SK-N-SH (cell line): ENCODE results near the gene GNA15. TPM values are rescaled to one million over a fixed set of nuclear protein-coding genes. Genes with fewer than 3 reads are reported as not detected.

Experiments used
- CTCF ChIA-PET: fragments of 300-600, 350-600 bp; formaldehyde crosslinking; extraction: SDS; loops from one replicate; lab custom pipeline; 2021; lab: Yijun Ruan, JAX
- POLR2A ChIA-PET: fragments of 350-600 bp; sonication (Branson Sonifier 250); formaldehyde crosslinking; extraction: SDS; loops from one replicate; lab custom pipeline; 2020; ENCODE audit warnings: antibody characterized with exemption, inconsistent platforms; lab: Yijun Ruan, JAX
- DNase-seq: peaks from one replicate; pipeline ENCODE4 v3.0.0; 2012
- H2AFZ ChIP-seq: fragments of 200-600 bp; sonication (generic); 2 replicates; pipeline ENCODE4 v1.8.1; 2016; ENCODE audit warnings: antibody characterized with exemption, mild to moderate bottlenecking, low read depth
- H3F3A ChIP-seq: fragments of 200-600 bp; sonication (generic); replicated peaks from 2 replicates; pipeline ENCODE3; 2016; ENCODE audit warnings: antibody characterized with exemption, mild to moderate bottlenecking; ENCODE audit not compliant: insufficient read depth
- H3K27ac ChIP-seq, 2 experiments: fragments of 200-500 bp in 1 of 2; fragments of 200-600 bp in 1 of 2; sonication (Bioruptor generic) in 1 of 2; sonication (generic), shearing (Covaris generic) in 1 of 2; 2 replicates each; pipeline versions ENCODE4 v1.5.1 to v1.6.1; 2014 to 2016; ENCODE audit warnings: low read depth in 2 of 2, inconsistent platforms in 1 of 2, low read length in 1 of 2, mild to moderate bottlenecking in 1 of 2, mixed read lengths in 1 of 2
- H3K27me3 ChIP-seq: fragments of 200-600 bp; sonication (generic), shearing (Covaris generic); 2 replicates; pipeline ENCODE4 v1.6.1; 2016; ENCODE audit warnings: mixed run types; ENCODE audit not compliant: insufficient read depth
- H3K36me3 ChIP-seq, 2 experiments: fragments of 200-500 bp in 1 of 2; fragments of 200-600 bp in 1 of 2; sonication (Bioruptor generic) in 1 of 2; sonication (generic) in 1 of 2; replicated peaks in 1 of 2; 2 replicates each; pipeline versions ENCODE3 to v1.5.1; 2014 to 2016; ENCODE audit warnings: low read length in 1 of 2, mild to moderate bottlenecking in 1 of 2; ENCODE audit not compliant: insufficient read depth in 2 of 2, control insufficient read depth in 1 of 2
- H3K4me1 ChIP-seq, 2 experiments: fragments of 200-500 bp in 1 of 2; fragments of 200-600 bp in 1 of 2; sonication (Bioruptor generic) in 1 of 2; sonication (generic), shearing (Covaris generic) in 1 of 2; 2 replicates each; pipeline versions ENCODE4 v1.5.1 to v1.6.1; 2014 to 2016; ENCODE audit warnings: low read depth in 1 of 2, low read length in 1 of 2, mixed run types in 1 of 2; ENCODE audit not compliant: insufficient read depth in 2 of 2, control insufficient read depth in 1 of 2
- H3K4me2 ChIP-seq: fragments of 200-600 bp; sonication (generic), shearing (Covaris generic); 2 replicates; pipeline ENCODE4 v1.6.1; 2017; ENCODE audit warnings: mixed run types
- H3K4me3 ChIP-seq, 2 experiments: fragments of 200-500 bp in 1 of 2; fragments of 200-600 bp in 1 of 2; sonication (Bioruptor generic) in 1 of 2; sonication (generic), shearing (Covaris generic) in 1 of 2; 2 replicates each; pipeline versions ENCODE4 v1.5.1 to v1.8.1; 2014 to 2016; ENCODE audit warnings: low read depth in 2 of 2, inconsistent platforms in 1 of 2, low read length in 1 of 2, mild to moderate bottlenecking in 1 of 2, mixed read lengths in 1 of 2, moderate library complexity in 1 of 2
- H3K79me2 ChIP-seq: fragments of 200-600 bp; sonication (generic); 2 replicates; pipeline ENCODE4 v1.8.1; 2017; ENCODE audit warnings: mild to moderate bottlenecking; ENCODE audit not compliant: insufficient read depth
- H3K9ac ChIP-seq: fragments of 200-600 bp; sonication (generic); 2 replicates; pipeline ENCODE4 v1.6.1; 2017; ENCODE audit warnings: mixed run types
- H3K9me2 ChIP-seq: fragments of 200-600 bp; sonication (generic); 2 replicates; pipeline ENCODE4 v1.6.1; 2017; ENCODE audit warnings: mixed run types
- H3K9me3 ChIP-seq: fragments of 200-600 bp; sonication (generic); 2 replicates; pipeline ENCODE4 v1.6.1; 2017; ENCODE audit warnings: mixed run types, mild to moderate bottlenecking, moderate library complexity
- H4K20me1 ChIP-seq: fragments of 200-600 bp; sonication (generic); 2 replicates; pipeline ENCODE4 v1.6.1; 2017; ENCODE audit warnings: mild to moderate bottlenecking, mixed run types; ENCODE audit not compliant: insufficient read depth
- CHD2 ChIP-seq: fragments of 150-350 bp; IDR thresholded peaks from 2 replicates; pipeline ENCODE4 v1.6.1; 2018; ENCODE audit warnings: low read length; ENCODE audit not compliant: partially characterized antibody
- EP300 ChIP-seq, 2 experiments: IDR thresholded peaks; 2 replicates each; pipeline versions ENCODE4 v1.4.0 to v1.6.1; 2012; ENCODE audit warnings: borderline replicate concordance in 1 of 2, low read depth in 1 of 2, low read length in 1 of 2
- EZH2phosphoT487 ChIP-seq: fragments of 200-600 bp; sonication (generic); IDR thresholded peaks from 2 replicates; pipeline ENCODE4 v1.6.1; 2017; ENCODE audit warnings: low read depth, mixed run types, mild to moderate bottlenecking, antibody characterized with exemption, moderate library complexity, borderline replicate concordance
- FOSL2 ChIP-seq: IDR thresholded peaks from 2 replicates; pipeline ENCODE4 v1.4.0; 2012; ENCODE audit warnings: low read depth, mild to moderate bottlenecking, moderate library complexity, borderline replicate concordance
- GABPA ChIP-seq: IDR thresholded peaks from 2 replicates; pipeline ENCODE4 v1.4.0; 2012; ENCODE audit warnings: low read depth, mild to moderate bottlenecking
- GATA2 ChIP-seq: sonication (generic); formaldehyde crosslinking; IDR thresholded peaks from 2 replicates; pipeline ENCODE4 v1.5.0; 2020; ENCODE audit warnings: mild to moderate bottlenecking, missing genetic modification reagents
- RCOR1 ChIP-seq: fragments of 150-350 bp; IDR thresholded peaks from 2 replicates; pipeline ENCODE4 v1.6.1; 2017; ENCODE audit warnings: antibody characterized with exemption, low read length
- RFX5 ChIP-seq: IDR thresholded peaks from 2 replicates; pipeline ENCODE4 v1.6.1; 2012; ENCODE audit warnings: mild to moderate bottlenecking, improper control_type of control experiment, low read length
- RXRA ChIP-seq: IDR thresholded peaks from 2 replicates; pipeline ENCODE4 v1.4.0; 2012; ENCODE audit warnings: low read depth, mild to moderate bottlenecking, borderline replicate concordance
- SMC3 ChIP-seq: IDR thresholded peaks from 2 replicates; pipeline ENCODE4 v1.6.1; 2012; ENCODE audit warnings: low read depth, low read length, improper control_type of control experiment
- TAF1 ChIP-seq: IDR thresholded peaks from 2 replicates; pipeline ENCODE4 v1.6.1; 2012; ENCODE audit warnings: low read depth, mild to moderate bottlenecking, low read length, moderate library complexity, borderline replicate concordance
- TCF12 ChIP-seq: IDR thresholded peaks from 2 replicates; pipeline ENCODE4 v1.4.0; 2012
- TEAD4 ChIP-seq: IDR thresholded peaks from 2 replicates; pipeline ENCODE4 v1.4.0; 2012; ENCODE audit warnings: mild to moderate bottlenecking, borderline replicate concordance; ENCODE audit not compliant: insufficient read depth
- YY1 ChIP-seq: IDR thresholded peaks from 2 replicates; pipeline ENCODE4 v1.4.0; 2012; ENCODE audit warnings: low read depth, mild to moderate bottlenecking
- WGBS: methylation state at CpG from one replicate; pipeline ENCODE4 v1.1.6; 2017; ENCODE audit warnings: low lambda C conversion rate; 5-methylcytosine and 5-hydroxymethylcytosine counted together
- polyA plus RNA-seq, 3 experiments: library from polyadenylated mRNA; depleted of rRNA; stranded (reverse); fragments of >200 nt; gene quantifications; 2 replicates each; pipeline ENCODE4 v1.2.3, GENCODE V29; 2012
- TF ChIP-seq, protein P1 (sequence below): IDR thresholded peaks from 2 replicates; pipeline ENCODE4 v1.6.1; 2012; ENCODE audit warnings: mild to moderate bottlenecking, low read depth, low read length, moderate library complexity
- TF ChIP-seq, protein P2 (sequence below): fragments of 150-350 bp; IDR thresholded peaks from 2 replicates; pipeline ENCODE4 v1.6.1; 2017; ENCODE audit warnings: antibody characterized with exemption, low read length, low read depth, borderline replicate concordance

The GNA15 gene
- polyA plus RNA-seq, 1 of the 3 experiments (the other 2 are of a cell fraction), result 0.05 TPM

DNA sequence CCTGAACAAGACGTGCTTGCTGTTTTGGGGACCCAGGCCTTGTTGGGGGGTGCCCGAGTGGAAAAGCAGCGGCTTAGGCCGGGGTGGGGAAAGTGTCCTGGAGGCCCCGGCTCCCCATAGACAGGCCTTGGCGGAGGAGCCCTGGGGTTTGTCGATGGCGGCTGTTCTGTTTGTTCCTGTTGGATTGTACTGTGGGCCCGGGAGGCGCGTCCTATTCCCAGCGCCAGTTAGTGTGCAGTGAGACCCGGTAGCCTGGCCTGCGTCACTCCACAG lies 61.0 kb downstream of the GNA15 start:
- Histone ChIP-seq H3K27me3 (no peaks in the 10 kb centered on the region), H3K4me1 (no peaks in the 10 kb centered on the region; a peak in 1 of 4 replicates), H3K79me2 (peaks cover 13% of the 10 kb centered on the region), H3K9me3 (no peaks in the 10 kb centered on the region), H2AFZ (no peak overlapping the region), H4K20me1 (no peaks in the 10 kb centered on the region)
- WGBS, result 96% methylated on average over 7 of the region's 14 CpGs
- TF ChIP-seq TEAD4, result no peak
- TF ChIP-seq TAF1, result no peak
- TF ChIP-seq RXRA, result no peak
- no peak for TF ChIP-seq GABPA
- TF ChIP-seq, all 33 proteins: peak for 0
- Histone ChIP-seq H3K27ac (no peak overlapping the region), H3F3A (no peaks in the 10 kb centered on the region), H3K9ac (no peak overlapping the region), H3K9me2 (no peaks in the 10 kb centered on the region), H3K36me3 (peaks cover 5 to 22% of the 10 kb centered on the region in 2 experiments), H3K4me3 (no peak overlapping the region), H3K4me2 (no peak overlapping the region)
- POLR2A ChIA-PET, result no interaction called here
- DNase-seq, result no peak
- CTCF ChIA-PET, result no interaction called here

DNA sequence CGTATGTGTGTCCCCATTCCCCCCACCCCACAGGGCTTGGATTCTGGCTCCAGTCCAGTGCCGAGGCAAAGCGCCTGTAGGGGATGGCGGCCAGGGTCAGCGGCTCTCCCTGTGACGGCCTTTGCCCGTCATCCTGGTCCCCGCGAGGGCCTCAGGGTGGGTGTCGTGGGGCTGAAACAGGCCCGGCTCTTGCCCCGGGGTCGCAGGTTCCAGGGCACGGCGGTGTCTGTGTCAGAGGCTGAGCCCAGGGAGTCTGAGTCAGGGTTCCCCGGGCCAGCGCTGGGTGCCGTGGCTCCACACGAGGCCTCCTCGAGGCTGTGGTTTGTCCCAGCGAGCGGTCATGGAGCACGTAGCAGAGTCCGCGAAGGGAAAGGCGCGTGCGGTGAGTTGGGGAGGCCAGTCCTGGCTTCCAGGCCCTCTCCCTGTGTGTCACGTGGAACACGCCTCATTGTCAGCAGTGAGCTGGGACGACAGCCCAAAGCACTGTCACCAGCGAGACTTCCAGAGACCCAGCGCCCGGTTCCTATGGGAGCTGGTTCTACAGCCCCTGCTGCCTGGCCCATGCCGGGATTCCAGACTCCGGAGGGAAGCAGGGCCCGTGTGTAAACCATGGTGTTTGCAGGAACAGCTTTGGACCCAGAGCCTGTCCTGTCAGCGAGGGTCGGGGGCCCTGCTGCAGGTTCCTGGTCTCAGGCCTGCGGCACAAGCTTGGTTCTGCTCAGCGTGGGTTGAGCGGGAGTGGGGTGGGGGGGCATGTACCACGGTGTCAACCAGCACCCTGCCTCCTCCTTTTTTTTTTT lies 63.3 kb downstream of the GNA15 start:
- TF ChIP-seq FOSL2 (no peak), RCOR1 (no peak), TEAD4 (no peak), EP300 (IDR thresholded peaks at IDR 0.05; ENCODE audit: borderline replicate concordance in 1 of 2, low read depth in 1 of 2, low read length in 1 of 2) (no peak), TAF1 (no peak), TCF12 (no peak), RFX5 (no peak), EZH2phosphoT487 (no peak), GATA2 (no peak), CHD2 (no peak), YY1 (no peak), SMC3 (no peak)
- TF ChIP-seq, protein P1, sequence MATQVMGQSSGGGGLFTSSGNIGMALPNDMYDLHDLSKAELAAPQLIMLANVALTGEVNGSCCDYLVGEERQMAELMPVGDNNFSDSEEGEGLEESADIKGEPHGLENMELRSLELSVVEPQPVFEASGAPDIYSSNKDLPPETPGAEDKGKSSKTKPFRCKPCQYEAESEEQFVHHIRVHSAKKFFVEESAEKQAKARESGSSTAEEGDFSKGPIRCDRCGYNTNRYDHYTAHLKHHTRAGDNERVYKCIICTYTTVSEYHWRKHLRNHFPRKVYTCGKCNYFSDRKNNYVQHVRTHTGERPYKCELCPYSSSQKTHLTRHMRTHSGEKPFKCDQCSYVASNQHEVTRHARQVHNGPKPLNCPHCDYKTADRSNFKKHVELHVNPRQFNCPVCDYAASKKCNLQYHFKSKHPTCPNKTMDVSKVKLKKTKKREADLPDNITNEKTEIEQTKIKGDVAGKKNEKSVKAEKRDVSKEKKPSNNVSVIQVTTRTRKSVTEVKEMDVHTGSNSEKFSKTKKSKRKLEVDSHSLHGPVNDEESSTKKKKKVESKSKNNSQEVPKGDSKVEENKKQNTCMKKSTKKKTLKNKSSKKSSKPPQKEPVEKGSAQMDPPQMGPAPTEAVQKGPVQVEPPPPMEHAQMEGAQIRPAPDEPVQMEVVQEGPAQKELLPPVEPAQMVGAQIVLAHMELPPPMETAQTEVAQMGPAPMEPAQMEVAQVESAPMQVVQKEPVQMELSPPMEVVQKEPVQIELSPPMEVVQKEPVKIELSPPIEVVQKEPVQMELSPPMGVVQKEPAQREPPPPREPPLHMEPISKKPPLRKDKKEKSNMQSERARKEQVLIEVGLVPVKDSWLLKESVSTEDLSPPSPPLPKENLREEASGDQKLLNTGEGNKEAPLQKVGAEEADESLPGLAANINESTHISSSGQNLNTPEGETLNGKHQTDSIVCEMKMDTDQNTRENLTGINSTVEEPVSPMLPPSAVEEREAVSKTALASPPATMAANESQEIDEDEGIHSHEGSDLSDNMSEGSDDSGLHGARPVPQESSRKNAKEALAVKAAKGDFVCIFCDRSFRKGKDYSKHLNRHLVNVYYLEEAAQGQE, result no peak
- TF ChIP-seq, protein P2, sequence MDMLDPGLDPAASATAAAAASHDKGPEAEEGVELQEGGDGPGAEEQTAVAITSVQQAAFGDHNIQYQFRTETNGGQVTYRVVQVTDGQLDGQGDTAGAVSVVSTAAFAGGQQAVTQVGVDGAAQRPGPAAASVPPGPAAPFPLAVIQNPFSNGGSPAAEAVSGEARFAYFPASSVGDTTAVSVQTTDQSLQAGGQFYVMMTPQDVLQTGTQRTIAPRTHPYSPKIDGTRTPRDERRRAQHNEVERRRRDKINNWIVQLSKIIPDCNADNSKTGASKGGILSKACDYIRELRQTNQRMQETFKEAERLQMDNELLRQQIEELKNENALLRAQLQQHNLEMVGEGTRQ, result no peak
- Histone ChIP-seq H3F3A (no peaks in the 10 kb centered on the region), H3K79me2 (peaks cover 6% of the 10 kb centered on the region; the same call in 1 of the 2 replicates), H3K9me2 (no peaks in the 10 kb centered on the region), H4K20me1 (no peaks in the 10 kb centered on the region), H3K27ac (no peak overlapping the region), H3K4me2 (no peak overlapping the region), H3K4me1 (no peaks in the 10 kb centered on the region; a peak in 1 of 4 replicates), H3K9me3 (no peaks in the 10 kb centered on the region), H3K9ac (no peak overlapping the region), H3K27me3 (no peaks in the 10 kb centered on the region), H2AFZ (no peak overlapping the region), H3K36me3 (peaks cover 5 to 28% of the 10 kb centered on the region in 2 experiments), H3K4me3 (no peak overlapping the region)
- DNase-seq, result no peak
- POLR2A ChIA-PET, result no interaction called here
- CTCF ChIA-PET, result interaction anchor here (0.6 to 1.5 kb wide), 3 partner anchors 12 to 562 kb away, joined by 3 to 6 read pairs (median 5); partner anchors contain the start of gene CELF5
- WGBS, result 99% methylated on average over 19 of the region's 43 CpGs
